HG03432 (cell line): ENCODE measurements around the gene ARMH1.
A peak's percentile ranks its signal among the peaks of the same experiment; 100 is the strongest.
"Not testable (repeated sequence)": the region's sequence is repeated elsewhere in the genome, so short reads cannot be mapped to it uniquely, and the experiment has no call there.

ENCODE experiments used
- ATAC-seq: cut with Tn5 transposase; IDR thresholded peaks from one replicate; pipeline ENCODE4 v1.9.1; 2021; ENCODE audit warnings: mild to moderate bottlenecking, moderate library complexity; ENCODE audit not compliant: unreplicated experiment

Gene ARMH1

DNA sequence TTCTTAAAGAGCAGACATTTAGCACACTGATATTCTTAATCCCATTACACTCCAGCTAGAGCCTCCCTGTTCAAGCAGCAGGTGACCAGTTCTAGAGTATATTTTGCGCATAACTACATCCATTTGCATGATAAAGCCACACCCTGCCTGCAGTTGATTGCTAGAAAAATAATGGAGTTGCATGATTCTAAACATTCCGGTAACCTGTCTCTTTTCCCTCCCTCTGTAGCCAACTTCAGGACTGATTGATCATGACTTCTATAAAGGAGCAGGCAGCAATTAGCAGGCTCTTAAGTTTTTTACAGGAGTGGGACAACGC is 14.9 kb downstream of the ARMH1 start:
- no peak for ATAC-seq

DNA sequence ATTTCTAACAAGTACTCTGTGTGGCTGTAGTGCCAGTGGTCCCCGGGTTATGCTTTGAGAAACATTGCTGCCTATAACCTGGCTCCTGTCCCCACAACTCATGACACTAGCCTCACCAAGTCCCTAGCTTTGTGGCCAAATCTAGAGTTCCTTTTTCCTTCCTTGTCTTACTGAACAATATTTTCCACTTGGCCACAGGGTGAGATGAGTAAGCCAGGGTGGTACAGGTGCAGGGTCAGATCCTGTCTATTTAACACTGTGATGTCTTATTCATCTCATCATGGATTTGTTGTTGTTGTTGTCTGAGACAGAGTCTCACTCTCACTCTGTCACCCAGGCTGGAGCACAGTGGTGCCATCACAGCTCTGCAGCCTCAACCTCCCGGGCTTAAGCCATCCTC is 18.6 kb downstream of the ARMH1 start:
- ATAC-seq: no peak

DNA sequence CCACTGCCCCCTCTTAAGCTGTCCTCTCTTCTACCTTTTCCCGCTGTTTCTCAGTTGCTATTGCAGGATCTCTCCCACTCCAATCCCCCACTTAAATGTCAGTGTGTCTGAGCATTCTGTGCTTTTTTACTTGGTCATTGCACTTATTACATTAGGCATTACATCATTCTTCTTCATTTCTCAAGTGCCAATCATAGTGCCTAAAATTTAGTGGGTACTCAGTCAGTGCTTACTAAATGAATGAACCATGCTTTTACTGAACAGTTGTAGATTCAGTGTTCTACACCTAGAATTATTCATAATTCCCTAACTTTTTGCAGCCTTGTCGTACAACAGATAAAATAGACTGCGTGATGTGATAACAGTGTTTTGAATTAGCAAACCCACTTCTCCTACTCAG is 19.4 kb downstream of the ARMH1 start:
- ATAC-seq: no peak

DNA sequence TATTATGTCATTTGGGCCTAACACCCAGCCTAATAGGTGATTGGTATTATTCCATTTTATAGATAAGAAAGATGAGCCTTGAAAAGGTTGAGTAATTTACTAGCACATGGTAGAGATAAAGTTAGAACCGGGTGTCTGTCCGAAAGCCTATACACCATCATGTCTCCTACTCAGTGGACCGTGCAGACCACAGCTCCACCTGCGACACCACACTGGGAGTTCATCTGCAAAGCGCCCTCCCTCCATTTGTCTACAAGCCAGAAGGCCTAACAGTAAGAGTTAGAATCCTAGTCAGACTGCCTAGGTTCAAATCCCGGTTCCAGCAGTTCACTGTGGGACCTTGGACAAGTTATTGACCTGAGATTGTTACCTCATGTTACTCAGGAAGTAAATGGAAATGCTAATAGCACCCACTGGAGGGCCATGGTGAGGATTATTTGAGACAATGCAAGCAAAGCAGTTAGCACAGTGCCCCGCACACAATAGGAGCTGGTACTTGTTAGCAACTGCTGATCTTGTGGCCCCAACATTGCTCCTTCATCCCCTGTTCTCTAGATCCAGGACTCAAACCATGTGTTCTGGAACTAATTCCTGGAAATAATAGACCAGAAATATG is 20.5 kb downstream of the ARMH1 start:
- peak; percentile 68 for ATAC-seq

DNA sequence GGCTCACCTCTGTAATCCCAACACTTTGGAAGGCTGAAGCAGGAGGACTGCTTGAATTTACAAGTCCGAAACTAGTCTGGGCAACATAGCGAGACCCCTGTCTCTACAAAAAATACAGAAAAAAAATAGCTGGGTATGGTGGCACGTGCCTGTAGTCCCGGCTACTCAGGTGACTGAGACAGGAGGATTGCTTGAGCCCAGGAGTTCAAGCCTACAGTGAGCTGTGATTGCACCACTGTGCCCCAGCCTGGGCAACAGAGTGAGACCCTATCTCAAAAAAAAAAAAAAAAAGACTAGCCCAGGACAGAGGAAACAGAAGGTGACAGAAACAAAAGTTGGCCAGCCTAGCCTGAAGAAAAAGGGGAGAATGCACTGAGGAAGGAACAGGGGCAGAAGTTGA is 21.2 kb downstream of the ARMH1 start:
- ATAC-seq: no peak

DNA sequence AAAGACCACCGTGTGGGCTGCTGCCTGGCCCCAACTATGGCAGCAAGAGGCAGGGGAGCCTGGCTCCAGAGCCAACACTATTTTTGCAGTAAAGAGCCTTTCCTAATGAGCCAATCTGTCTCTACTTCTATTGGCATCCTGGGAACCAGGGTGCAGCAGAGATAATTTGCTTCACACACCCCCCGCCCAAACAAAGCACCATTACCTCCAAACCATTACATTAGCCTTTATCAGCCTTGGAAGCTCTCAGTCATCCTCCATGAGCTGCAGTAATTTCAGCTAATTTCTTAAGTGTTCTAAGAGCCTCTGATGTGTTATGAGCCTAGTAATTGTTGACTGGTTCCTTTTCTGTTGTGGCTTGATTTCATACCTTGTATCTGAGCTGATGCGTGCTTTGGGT is 21.6 kb downstream of the ARMH1 start:
- no peak for ATAC-seq

DNA sequence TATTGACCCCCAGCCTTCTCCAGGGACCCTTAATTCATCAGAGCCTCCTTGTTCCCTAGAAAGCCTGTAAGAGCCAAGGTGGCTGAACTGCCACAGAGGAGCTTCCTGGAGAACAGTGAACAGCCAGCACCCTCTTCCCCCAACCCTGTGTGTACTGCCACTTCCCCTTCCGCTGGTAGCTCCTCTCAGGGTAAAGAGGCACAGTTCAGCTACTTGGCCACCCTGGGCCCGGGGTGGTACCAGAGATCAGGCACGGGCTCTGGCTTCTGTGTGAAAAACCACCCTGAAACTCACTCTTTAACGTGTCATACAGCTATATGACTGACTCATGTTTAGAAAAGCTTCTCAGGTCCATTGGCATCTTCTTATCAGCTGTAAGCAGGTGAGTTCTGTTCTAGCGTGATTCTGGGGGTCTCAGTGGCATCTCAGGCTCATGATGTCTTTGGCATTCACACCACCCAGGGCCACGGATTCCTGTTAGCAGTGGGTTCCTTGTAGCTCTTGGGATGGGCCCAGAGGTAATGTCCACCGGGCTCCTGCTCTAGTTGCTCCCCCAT is 22.4 kb downstream of the ARMH1 start:
- ATAC-seq: no peak

DNA sequence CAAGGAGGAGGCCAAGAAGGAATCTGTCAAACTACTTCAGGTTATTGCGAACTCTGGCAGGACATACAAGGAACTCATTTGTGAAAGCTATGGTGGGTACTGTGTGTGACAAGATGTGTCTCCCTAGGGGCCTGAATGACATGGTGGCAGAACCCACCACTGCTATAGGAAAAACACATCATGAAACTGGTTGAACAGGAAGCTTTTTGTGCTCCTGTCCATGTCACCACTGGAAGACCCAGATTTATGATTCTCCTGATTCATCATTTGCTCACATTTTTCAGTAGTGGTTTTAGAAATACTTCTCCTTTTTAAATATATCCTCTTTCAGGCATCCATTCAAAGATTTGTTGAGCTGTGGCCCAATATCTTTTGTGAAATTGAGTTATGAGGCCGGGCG is 23.6 kb downstream of the ARMH1 start:
- no peak for ATAC-seq

DNA sequence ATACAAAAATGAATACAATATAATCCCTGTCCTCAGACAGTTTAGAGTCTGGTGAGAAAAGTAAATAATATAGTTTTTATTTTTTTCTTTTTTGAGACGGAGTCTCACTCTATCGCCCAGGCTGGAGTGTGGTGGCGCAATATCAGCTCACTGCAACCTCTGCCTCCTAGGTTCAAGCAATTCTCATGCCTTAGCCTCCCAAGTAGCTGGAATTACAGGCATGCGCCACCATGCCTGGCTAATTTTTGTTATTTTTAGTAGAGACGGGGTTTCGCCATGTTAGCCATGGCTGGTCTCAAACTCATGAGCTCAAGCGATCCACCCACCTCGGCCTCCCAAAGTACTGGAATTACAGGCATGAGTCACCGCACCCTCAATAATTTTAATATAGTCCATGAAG is 24.9 kb downstream of the ARMH1 start:
- ATAC-seq: not testable (repeated sequence)

DNA sequence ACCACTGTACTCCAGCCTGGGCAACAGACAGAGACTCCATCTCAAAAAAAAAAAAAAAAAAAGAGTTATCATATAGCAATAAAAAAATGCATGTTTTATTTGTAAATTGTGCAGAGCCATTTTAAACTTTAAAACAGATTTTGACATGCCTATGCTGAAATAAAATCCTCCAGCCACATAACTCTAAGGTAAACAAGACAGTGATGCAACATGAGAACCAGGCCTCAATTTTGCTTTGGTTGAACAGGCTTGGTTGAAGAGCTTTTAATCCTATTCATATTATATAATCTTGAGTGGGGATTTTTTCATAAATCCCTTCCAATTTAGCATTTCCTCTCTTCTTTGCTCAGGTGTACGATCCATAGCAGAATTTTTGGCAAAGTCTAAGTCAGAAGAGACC is 26.1 kb downstream of the ARMH1 start:
- no peak for ATAC-seq

DNA sequence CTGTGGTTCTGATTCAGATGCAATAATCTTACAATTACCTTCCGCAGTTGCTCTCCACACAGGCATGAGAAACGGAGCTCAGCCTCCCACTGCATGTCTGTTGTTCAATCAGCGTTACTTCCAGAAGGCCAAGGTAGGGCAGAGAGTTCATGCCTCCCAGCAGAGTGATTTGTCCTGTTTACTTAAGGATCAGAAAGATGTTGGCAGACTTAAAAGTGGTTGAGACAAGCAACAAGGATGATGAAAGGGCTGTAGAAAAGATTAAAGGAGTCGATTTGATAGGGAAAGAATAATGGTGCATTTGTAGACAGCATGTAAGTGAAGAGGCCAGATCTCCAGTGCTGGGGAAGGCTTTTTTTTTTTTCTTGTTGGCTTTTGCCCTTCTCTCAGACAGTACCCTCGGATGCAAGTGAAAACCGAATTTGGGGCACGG is 26.6 kb downstream of the ARMH1 start:
- no peak for ATAC-seq

DNA sequence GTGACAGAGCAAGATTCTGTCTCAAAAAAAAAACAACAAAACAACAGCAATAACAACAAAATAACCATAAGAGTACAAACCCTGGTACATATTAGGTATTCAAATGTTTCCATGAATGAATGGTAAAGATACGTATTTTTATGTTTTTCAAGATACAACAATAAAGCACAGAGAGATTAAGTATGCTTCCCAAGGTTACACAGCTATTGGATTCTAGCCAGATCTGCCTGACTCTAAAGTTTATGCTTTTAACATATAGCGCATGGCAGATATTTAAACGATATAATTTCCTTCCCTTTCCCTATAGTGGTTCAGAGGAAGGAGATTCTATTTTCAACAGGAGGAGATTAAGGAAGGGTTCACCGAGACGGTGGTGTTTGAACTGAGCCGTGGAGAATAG is 31.0 kb downstream of the ARMH1 start:
- no peak for ATAC-seq

DNA sequence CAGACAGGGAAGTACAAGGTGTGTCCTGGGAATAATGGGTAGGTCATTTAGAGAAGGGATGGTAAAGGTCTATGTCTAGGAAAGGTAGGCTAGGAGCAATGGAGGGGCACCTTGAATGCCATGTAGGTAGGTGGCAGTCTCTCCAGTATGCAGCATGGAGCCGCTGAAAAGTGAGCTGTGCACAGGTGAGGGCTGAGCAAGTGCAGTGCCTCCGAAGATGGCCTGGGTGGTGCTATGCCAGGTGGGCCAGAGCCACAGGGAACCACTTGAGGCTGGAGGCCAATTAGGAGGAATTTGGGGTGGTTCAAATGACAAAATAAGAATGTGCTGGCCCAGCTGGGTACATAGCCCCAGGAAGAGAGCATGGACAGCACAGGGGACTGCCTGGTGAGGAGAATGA is 31.4 kb downstream of the ARMH1 start:
- no peak for ATAC-seq

DNA sequence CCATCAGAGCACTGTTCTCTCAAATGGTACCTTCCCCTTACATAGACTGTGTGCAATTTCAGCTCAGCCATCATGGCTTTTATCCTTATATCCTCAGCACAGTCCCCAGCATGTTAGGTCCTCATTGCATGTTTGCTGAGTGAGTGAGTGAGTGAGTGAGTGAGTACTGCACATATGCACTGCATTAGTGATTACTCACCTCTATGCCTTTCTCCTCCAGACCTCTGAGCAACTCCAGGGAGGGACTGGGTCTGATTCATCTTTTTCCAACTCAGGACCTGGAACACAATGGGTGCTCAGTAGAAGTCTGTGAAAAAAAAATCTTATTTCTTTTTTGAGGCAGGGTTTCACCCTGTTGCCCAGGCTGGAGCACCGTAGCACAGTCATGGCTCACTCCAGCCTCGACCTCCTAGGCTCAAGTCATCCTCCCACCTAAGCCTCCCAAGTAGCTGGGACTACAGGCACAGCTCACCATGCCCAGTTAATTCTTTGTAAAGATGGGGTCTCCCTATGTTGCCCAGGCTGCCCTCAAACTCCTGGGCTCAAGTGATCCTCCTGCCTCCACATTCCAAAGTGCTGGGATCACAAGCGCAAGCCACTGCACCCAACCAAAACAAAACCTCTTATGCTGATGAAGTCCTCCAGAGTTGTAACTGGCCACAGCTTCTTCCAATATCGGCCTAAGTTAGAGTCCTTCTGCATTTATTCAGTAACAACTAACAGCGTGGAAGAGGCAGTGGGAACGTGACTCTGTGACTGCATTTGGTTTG is 32.8 kb downstream of the ARMH1 start:
- no peak for ATAC-seq

DNA sequence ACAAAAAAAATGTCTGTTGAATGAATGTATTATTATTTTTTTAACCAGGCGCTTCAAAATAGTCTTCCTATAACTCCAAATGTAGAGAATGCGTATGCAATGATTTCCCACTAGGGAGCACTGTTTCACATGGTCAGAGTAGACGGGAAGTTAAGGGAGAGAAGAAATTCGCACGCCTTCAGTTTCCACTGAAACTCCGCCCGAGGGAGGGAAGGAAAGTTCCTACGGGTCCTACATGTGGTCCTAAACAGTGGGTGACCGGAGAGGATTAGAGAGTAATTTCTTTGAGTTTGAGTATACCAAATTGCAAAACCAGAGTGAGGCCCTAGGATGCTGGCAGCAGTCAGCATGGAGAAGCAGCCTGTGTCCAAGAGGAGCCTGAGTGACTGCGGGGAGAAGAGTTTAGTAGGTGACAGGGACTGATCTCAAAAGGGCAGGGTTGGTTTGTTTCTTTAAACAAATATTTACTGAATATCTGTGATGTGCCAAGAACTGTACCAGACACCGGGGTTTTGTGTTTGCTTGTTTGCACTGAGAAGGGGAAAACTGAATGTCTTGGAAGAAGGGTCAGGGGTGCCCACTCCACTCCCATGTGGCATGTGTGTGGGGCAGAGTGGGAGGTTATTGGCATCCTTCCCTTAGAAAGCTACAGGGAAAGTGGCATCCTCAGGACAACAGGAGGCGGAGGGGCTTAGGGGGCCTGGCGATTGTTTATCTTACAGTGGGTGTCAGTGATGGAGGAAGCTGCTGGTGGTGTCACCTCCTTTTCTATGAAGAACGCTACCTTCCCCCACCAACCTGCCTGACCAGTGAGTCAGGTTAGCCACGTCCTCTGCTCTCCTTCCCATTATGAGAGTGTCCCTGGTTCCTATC is 33.7 kb downstream of the ARMH1 start:
- ATAC-seq: no peak

DNA sequence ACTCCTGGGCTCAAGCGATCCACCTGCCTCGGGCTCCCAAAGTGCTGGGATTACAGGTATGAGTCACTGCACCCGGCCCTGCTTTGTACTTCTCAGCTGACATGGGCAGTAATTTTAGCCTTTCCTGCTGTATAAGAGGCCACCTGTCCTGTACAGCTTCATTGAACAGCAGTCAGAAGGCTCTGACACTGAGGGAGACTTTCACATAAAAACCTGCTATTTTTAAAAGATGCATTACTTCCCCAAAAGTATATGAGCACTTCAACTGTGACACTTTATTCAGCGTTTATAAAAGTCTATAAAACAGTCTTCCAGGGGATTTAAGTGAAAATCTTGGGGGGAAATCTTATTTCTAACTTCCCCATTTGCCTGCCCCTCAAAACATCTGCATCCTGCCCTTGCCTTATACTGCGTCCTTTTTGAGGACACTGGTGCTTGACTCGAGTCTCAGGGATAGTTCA is 38.8 kb downstream of the ARMH1 start:
- ATAC-seq: peak; percentile 58

DNA sequence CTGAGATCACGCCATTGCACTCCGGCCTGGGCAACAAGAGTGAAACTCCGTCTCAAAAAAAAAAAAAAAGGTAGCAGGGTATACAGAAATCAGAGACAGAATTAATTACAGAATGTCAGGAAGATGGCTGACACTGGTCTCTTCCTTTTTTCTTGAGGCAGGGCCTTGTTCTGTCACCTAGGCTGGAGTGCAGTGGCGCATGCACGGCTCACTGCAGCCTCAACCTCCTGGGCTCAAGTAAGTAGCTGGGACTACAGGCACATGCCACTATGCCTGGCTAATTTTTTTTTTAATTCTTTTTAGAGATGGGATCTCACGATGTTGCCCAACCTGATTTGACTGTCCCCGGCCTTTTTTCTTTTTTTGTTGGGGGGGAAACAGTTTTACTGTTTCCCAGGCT is 40.0 kb downstream of the ARMH1 start:
- peak; percentile 13 for ATAC-seq

DNA sequence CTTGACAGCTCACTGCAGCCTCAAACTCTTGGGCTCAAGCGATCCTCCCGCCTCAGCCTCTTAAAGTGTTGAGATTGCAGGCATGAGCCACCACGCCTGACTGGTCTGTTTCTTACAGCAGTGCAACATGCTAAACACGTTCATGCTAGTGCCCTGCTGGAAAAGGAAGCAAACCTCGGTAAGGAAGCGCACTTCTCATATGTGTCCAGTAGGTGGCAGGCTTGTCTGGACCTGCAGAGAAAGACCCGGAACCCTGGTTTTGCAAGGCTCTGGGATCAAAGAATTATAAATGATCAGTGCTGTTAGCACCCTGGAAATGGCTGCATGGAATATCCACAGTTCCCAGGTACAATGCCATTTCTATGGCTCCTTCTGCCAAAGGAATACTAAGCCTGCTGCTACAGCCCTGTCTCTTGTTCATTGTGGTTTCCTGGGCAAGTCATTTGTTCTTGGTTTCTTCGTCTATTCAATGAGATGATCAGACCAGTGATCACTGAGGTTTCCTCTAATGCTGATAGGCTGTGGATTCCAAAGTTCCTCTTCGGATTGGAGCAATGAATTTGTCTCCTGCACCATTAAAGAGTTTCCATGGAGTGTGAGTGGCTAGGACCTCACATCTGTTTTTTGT is 40.5 kb downstream of the ARMH1 start:
- ATAC-seq: peak; percentile 54

DNA sequence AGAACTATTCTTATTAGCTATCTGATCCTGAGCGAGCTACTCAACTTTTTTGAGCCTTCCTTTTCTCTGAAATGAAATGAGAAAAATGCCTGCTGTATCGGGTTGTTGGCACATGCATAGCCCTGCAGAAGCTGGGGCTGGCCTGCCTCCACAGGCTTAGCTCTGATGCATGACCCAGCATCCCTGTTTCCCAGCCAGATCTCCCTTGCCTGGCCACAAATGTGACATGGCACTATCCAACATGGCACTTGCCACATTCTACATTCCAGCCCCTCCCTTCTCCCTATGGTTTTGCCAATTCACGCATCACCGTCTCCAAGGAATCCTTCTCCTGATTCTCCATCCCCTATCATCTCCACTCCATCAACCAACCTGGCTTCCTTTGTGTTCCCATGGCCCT is 42.6 kb downstream of the ARMH1 start:
- no peak for ATAC-seq

DNA sequence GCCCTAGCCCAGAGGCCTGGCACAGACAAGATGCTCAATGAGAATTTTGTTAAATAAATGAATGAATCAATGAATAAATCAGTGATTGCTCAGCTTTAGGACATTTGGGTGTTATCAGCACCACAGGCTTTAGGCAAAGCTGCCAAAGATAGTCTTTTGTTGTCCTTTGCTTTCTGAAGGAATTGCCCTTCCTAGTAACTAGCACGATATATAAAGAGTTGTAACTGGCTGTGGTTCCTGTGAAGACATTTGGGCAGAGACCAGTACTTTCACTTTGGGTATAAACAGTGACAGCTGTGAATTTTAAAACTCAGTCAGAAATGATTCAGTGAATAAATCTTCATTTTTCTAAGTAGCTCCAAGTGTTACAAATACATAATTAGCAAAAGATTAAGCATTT is 43.1 kb downstream of the ARMH1 start:
- no peak for ATAC-seq

DNA sequence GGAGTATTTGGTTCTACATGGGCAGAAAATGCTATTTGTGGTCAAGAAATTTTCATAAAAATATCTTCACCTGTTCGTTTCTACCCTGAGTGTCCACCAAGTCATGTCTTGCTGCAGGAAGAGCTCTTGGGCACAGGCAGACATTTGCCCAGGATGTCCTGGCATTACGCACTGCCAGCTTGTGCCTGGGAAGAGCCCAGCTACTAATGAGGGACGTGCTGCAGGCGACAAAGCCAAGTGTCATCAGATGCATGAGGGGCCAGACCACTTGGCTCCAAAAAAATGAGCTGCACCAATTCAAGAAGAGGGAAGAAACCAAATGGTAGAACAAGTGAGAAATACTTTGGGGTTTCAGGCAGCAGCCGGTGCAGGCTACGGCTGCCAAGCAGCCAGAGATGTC is 43.6 kb downstream of the ARMH1 start:
- ATAC-seq: no peak
